ENCODE results near the gene TBC1D20. TPM values are rescaled to one million over a fixed set of nuclear protein-coding genes. Genes with fewer than 3 reads are reported as not detected.
A peak's percentile ranks its signal among the peaks of the same experiment; 100 is the strongest.
"Not testable (repeated sequence)": the region's sequence is repeated elsewhere in the genome, so short reads cannot be mapped to it uniquely, and the experiment has no call there.

Gene TBC1D20
- 23.3 TPM for total RNA-seq
- long read RNA-seq, full-length matches to known transcripts = 23 of 42 reads
- long read RNA-seq, partial matches to known transcripts = 13 of 42 reads
- long read RNA-seq, other reads (novel, unspliced or antisense) = 6 of 42 reads

DNA sequence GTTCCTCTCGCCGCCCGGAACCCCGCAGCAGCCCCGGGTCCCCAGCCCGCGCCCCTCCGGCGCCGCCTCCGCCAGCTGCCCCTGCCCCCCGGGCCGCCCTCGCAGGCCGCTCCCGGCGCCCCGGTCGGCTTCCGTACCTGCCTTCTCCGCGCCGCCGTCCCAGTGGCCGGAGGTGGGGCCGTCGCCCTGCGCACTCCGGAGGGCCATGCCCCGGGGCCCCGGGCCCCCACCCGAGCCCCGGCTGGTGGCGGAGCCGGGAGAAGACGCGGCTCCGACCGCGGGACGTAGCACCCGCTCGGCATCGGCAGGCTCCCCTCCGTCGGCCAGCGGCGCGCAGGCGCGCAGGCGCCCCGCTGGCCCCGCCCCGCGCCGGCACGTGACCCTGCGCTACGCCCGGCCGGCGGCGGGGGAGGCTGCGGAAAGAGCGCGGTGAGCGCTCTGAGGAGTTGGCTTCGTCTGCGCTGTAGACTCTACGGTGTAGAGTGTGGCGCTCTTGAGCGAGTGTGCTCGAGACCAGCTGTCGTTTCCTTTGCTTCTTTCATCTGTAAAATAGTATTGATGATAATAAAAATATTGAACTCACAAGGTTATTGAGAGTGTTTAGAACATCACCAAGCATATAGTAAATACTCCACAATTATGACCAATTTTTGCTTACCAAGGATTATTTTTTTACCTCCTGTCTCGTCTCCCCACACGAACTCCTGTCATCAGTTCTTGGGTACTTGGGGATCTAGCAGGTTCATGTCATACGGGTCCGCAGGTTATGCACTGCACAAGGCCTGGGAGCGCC is at the start of gene TBC1D20:
TSS of gene TBC1D20 (minus strand) at position 335 of the 793 bp plus-strand sequence. CDS start at position 207, 128 bp downstream.
- DNase-seq = peak; percentile 92
- intact Hi-C loops (cut with micrococcal nuclease) = no loop called here
- peak; percentile 97 for ATAC-seq

DNA sequence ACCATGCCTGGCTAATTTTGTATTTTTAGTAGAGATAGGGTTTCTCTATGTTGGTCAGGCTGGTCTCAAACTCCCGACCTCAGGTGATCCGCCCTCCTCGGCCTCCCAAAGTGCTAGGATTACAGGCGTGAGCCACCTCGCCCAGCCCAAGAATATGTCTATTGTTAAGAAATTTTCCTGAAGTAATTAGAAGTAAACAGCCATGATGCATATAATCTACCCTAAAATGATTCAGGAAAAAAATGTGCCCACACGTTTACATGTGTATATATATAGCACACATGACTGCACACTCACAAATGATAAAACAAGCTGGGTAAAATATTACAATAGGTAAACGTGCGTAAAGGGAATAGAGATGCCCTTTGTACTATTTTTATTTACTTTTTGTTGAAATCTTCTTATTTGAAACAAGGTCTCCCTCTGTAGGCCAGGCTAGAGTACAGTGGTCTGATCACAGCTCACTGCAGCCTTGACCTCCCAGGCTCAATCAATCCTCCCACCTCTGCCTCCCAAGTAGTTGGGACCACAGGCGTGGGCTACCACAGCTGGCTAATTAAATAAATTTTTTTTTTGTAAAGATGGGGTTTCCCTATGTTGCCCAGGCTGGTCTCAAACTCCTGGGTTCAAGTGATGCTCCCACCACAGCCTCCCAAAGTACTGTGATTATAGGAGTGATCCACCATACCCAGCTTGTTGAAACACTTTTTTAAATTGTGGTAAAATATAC is 48.2 kb upstream of the TBC1D20 start:
- DNase-seq; ATAC-seq; intact Hi-C loops (cut with micrococcal nuclease): not testable (repeated sequence)

GRCh38 chr20:508364-508787 is 46.0 kb upstream of the TBC1D20 start:
- intact Hi-C loops (cut with micrococcal nuclease); DNase-seq: not testable (repeated sequence)
- ATAC-seq = peak; percentile 82

- intact Hi-C loops (cut with micrococcal nuclease) = no loop called here
- DNase-seq = no peak
These were observed 45.5 kb upstream of the TBC1D20 start for GRCh38 chr20:507761-508332.

DNA sequence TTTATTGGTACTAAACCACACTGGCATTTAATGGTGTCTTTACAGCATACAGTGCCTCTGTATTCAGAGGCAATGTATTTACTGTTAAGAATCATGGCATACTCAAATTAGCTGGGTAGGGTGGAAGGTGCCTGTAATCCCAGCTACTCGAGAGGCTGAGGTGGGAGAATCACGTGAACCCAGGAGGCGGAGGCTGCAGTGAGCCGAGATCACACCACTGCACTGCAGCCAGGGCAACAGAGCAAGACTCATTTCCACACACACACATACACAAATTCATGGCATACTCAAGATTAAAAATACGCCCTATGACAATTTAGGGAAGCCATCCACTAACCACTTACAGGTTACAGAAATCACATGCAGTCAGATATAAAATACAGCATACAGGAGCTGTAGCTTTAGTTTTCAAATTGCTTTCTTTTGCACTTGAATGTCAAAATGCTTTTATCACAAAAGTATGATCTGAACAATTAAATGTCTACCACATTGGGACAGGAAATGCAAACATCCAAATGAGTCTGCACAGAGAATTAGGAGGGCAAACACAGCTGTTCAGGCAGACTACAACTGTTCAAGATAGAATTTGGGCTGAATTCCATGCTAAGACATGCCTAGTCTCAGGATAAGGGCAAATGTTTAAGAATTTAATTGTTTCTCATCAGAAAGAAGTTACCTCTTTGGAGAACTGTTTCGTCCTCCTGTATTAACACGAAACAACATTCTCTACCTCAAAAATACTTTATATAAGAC is 44.8 kb upstream of the TBC1D20 start:
- ATAC-seq = no peak
- no peak for DNase-seq
- intact Hi-C loops (cut with micrococcal nuclease) = no loop called here

More at GRCh38 chr20:507761-508332, 45.5 kb upstream of the TBC1D20 start:
- ATAC-seq = no peak

DNA sequence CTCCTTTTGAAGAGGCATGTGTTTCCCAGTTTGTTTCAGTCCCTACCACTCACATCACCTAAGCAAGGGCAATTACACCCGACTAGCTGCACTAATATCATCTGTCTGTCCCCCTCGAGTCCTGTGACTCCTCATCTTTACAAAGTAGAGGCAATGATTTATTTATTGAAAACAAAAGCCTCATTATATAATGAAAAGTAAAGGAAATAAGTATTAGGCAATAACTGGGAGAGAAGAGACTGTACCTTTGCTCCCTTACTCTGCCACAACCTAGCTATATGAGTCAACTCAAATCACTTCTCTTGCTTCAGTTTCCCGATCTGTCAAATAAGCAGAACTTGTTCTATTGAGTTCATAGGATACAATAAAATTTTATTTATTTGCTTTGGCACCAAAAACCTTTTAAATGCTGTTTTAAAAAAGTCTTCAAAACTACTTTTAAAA is 42.3 kb upstream of the TBC1D20 start:
- no peak for DNase-seq
- ATAC-seq = no peak
- intact Hi-C loops (cut with micrococcal nuclease) = no loop called here

GRCh38 chr20:503048-503737 is 40.9 kb upstream of the TBC1D20 start:
- intact Hi-C loops (cut with micrococcal nuclease) = no loop called here
- ATAC-seq = no peak

DNA sequence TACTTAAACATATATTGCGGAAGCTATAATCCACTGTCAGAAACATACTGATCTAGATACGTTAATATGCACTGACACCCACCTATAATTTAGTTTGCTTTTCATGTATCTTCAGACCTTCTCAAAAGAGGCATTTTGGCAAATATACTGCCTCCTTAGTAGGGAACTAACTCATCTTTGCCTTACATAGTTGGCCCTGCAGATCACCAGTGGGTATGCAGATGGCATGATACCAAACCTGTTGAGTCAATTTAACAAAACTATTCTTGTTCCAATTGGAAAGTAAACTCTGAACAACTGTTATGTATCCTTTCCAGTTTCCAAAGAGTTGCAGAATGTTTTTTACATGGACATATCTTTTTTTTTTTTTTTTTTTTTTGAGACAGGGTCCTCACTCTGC is 35.6 kb upstream of the TBC1D20 start:
- no peak for ATAC-seq
- intact Hi-C loops (cut with micrococcal nuclease) = no loop called here
- no peak for DNase-seq

More at GRCh38 chr20:503048-503737, 40.9 kb upstream of the TBC1D20 start:
- no peak for DNase-seq

GRCh38 chr20:496126-496696 is 33.9 kb upstream of the TBC1D20 start:
- intact Hi-C loops (cut with micrococcal nuclease) = no loop called here
- DNase-seq (no peak), ATAC-seq (peak; percentile 80)

DNA sequence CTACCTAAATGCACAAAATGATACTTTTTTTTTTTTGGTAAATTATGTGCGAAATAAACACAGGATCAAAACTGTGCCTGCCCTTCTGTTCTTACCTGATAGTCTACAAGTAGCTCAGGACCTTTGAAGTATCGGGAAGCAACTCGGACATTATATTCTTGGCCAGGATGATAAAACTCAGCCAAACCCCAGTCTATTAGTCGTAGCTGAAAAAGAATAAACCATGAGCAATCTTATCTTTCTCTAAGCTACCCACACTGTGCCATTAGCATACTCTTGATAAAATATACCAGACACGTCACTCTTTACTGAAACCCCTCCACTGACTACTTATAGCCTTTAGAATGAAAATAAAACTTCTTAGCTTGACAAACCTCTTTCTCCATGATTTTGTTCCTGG is 29.8 kb upstream of the TBC1D20 start:
- intact Hi-C loops (cut with micrococcal nuclease) = no loop called here
- DNase-seq = no peak
- no peak for ATAC-seq

DNA sequence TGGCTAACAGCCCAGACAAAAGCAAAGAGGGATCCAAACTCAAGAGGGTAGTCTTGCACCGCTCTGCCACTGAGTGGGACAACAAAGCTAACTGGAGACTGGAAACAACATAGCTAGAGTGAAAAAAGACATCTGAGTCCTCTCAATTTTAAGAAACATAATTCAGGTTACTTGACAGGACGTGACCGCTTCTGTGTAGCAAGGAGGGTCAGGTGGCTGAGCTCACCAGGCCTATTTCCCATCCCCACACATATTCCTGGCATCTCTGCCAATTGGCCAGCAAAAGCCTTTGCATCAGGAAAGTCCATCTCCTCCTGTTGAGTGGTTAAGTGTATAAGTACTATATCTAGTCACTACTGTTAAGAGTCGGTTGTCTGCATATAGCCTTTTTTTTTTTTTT is 25.3 kb upstream of the TBC1D20 start:
- ATAC-seq (no peak), DNase-seq (no peak)
- intact Hi-C loops (cut with micrococcal nuclease) = no loop called here

DNA sequence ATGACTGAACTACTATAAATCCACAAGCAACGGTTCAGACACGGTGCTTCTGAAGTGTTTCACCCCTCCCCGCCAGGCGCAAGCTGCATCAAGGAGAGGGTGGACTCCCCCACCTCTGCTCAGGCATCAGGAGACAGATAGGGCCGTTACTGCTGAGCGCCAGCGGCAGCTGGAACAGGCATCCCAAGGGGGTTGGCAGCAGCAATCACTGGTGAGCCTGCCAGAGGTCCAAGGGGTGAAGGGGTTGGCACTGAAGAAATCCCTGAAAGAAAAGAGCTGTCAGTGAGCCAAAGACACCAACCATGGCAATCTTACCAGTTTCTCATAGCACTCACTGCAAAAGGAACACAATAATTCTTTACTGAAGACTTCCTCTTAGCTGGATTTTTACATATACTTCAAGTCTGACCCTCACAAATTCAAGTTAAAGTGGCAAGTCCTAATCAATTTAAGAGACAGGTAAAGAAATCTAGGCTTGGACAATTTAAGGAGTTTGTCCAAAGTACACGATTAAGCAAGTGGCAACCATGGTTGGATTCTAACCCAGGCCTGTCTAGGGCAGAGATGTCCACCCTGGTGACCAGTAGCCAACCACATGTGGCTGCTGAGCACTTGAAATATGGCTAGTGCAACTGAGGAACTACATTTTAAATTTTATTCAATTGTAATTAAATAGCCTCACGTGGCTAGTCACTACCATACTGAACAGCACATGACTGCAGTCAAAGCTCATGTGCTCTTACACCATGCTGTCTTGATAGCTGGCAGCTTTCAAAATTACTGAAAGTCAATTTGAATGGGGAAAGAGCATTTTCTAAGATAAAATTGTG is 21.7 kb upstream of the TBC1D20 start:
- intact Hi-C loops (cut with micrococcal nuclease) = no loop called here
- ATAC-seq = peak; percentile 98
- DNase-seq = peak; percentile 77

- ATAC-seq (no peak), DNase-seq (no peak)
- intact Hi-C loops (cut with micrococcal nuclease) = no loop called here
These were observed 18.8 kb upstream of the TBC1D20 start for GRCh38 chr20:481167-481566.

DNA sequence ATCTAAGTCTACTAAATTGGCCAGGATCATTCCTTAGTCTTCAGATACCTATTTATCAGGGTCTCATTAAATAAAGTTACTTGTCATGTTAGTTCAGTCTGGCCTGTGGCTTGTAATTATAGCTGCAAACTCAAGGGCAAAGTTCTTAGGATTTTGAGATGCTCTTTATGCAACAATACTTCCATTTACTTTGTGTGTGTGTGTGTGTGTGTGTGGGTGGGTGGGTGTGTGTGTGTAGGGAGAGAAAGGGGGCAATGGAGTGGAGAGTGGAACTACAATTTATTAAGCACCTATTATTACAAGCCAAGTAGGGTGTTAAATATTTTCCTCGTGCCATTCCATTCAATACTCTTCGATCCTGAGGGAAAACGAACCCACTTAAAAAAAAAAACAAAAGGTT is 17.7 kb upstream of the TBC1D20 start:
- ATAC-seq = no peak
- no peak for DNase-seq
- intact Hi-C loops (cut with micrococcal nuclease) = no loop called here

- intact Hi-C loops (cut with micrococcal nuclease) = loop anchor here (5.0 kb wide), 1 partner anchor 127 kb away; no protein-coding TSS in a partner anchor
- DNase-seq = no peak
- no peak for ATAC-seq
These were observed 17.2 kb upstream of the TBC1D20 start for GRCh38 chr20:479487-479886.

- ATAC-seq (peak; percentile 42), DNase-seq (no peak)
- intact Hi-C loops (cut with micrococcal nuclease) = loop anchor here (5.0 kb wide), 1 partner anchor 127 kb away; no protein-coding TSS in a partner anchor
These were observed 16.7 kb upstream of the TBC1D20 start for GRCh38 chr20:478949-479429.

Data from left ventricle myocardium superior (tissue), 1 donor.